H1 (cell line): ENCODE data around the gene NARS2. TPM values are rescaled to one million over a fixed set of nuclear protein-coding genes. Genes with fewer than 3 reads are reported as not detected.

ENCODE experiments used
- ASH2L ChIP-seq: fragments of 200-600, 300-600 bp; sonication (generic); IDR thresholded peaks from one replicate; pipeline ENCODE4 v1.7.1; 2017; ENCODE audit warnings: low read length
- CEBPB ChIP-seq: IDR thresholded peaks from 2 replicates; pipeline ENCODE4 v1.6.1; 2012; ENCODE audit warnings: low read depth, low read length
- CHD1 ChIP-seq: IDR thresholded peaks from 2 replicates; pipeline ENCODE4 v1.6.1; 2012; ENCODE audit warnings: low read depth, low read length, improper control_type of control experiment
- CHD7 ChIP-seq: fragments of 300-600 bp; sonication (generic); IDR thresholded peaks from 2 replicates; pipeline ENCODE4 v1.7.1; 2012; ENCODE audit warnings: low read length, moderate library complexity, mild to moderate bottlenecking, inconsistent platforms; ENCODE audit not compliant: insufficient replicate concordance
- GABPA ChIP-seq: IDR thresholded peaks from 2 replicates; pipeline ENCODE4 v1.6.1; 2011; ENCODE audit warnings: mild to moderate bottlenecking, low read length, moderate library complexity, borderline replicate concordance; ENCODE audit not compliant: insufficient read depth
- JUN ChIP-seq: IDR thresholded peaks from 2 replicates; pipeline ENCODE4 v1.6.1; 2011; ENCODE audit warnings: low read depth, mild to moderate bottlenecking, improper control_type of control experiment, low read length
- POLR2AphosphoS5 ChIP-seq: IDR thresholded peaks from 2 replicates; pipeline ENCODE4 v1.6.1; 2011; ENCODE audit warnings: low read depth, low read length
- RFX5 ChIP-seq: IDR thresholded peaks from 2 replicates; pipeline ENCODE4 v1.6.1; 2011; ENCODE audit warnings: low read depth, low read length, improper control_type of control experiment, borderline replicate concordance
- SIX5 ChIP-seq: IDR thresholded peaks from 2 replicates; pipeline ENCODE4 v1.6.1; 2011; ENCODE audit warnings: mild to moderate bottlenecking, low read depth, low read length
- SP1 ChIP-seq: IDR thresholded peaks from 2 replicates; pipeline ENCODE4 v1.6.1; 2011; ENCODE audit warnings: low read depth, low read length
- SP2 ChIP-seq: IDR thresholded peaks from 2 replicates; pipeline ENCODE4 v1.6.1; 2012; ENCODE audit warnings: mild to moderate bottlenecking, low read length, inconsistent platforms
- SRF ChIP-seq: IDR thresholded peaks from 2 replicates; pipeline ENCODE4 v1.6.1; 2011; ENCODE audit warnings: mild to moderate bottlenecking, low read depth, low read length, moderate library complexity
- polyA plus RNA-seq, 7 experiments: library from polyadenylated mRNA; depleted of rRNA in 3 of 7; stranded (reverse) in 5 of 7; unstranded in 2 of 7; fragments of >200 nt in 5 of 7; fragments of 200-250 nt in 2 of 7; gene quantifications; 1 replicate in 5 of 7; 2 replicates in 1 of 7; 4 replicates in 1 of 7; pipeline versions ENCODE4 v1.2.1 to v1.2.3, GENCODE V29; 2011 to 2013; ENCODE audit warnings: missing spikeins in 2 of 7, mixed read lengths in 2 of 7
- total RNA-seq: library from RNA; stranded (reverse); fragmentation: NEBNext Ultra II Directional; extraction: Animal tissue kit (Norgen Biotek cat#: 25700); gene quantifications from 2 replicates; pipeline ENCODE4 v1.2.1, GENCODE V29; 2021

Gene NARS2
- total and polyA plus RNA-seq, 2 of the 8 experiments (the other 6 are each of a cell fraction or from before 2014, with no cell fraction given), result 26.2 to 51.6 TPM

- TF ChIP-seq CHD7 (no peak), SRF (no peak), SP2 (no peak), CHD1 (no peak), ASH2L (no peak), RFX5 (no peak), GABPA (no peak), JUN (no peak), POLR2AphosphoS5 (no peak), SP1 (no peak), CEBPB (no peak), SIX5 (no peak)
These were observed 37.7 kb downstream of the NARS2 start (continued) for GRCh38 chr11:78536933-78537332.
